Measurements from ENCODE around the gene APOBEC3B. TPM values are rescaled to one million over a fixed set of nuclear protein-coding genes. Genes with fewer than 3 reads are reported as not detected.
"Not testable (repeated sequence)": the region's sequence is repeated elsewhere in the genome, so short reads cannot be mapped to it uniquely, and the experiment has no call there.

APOBEC3B gene
- total RNA-seq, 4 donors from 2014 or later, result 1.7 to 5.1 (median 2.9) TPM; not detected in 1

- WGBS, 2 donors, result 91 to 100% methylated on average over 1 to 3 of the region's 3 CpGs
- H3K4me3 ChIP-seq (replicated peaks in 1 of 3), result no peak overlapping the region
- no peak for TF ChIP-seq POLR2A (IDR thresholded peaks at IDR 0.05)
- TF ChIP-seq, protein P1, sequence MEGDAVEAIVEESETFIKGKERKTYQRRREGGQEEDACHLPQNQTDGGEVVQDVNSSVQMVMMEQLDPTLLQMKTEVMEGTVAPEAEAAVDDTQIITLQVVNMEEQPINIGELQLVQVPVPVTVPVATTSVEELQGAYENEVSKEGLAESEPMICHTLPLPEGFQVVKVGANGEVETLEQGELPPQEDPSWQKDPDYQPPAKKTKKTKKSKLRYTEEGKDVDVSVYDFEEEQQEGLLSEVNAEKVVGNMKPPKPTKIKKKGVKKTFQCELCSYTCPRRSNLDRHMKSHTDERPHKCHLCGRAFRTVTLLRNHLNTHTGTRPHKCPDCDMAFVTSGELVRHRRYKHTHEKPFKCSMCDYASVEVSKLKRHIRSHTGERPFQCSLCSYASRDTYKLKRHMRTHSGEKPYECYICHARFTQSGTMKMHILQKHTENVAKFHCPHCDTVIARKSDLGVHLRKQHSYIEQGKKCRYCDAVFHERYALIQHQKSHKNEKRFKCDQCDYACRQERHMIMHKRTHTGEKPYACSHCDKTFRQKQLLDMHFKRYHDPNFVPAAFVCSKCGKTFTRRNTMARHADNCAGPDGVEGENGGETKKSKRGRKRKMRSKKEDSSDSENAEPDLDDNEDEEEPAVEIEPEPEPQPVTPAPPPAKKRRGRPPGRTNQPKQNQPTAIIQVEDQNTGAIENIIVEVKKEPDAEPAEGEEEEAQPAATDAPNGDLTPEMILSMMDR (IDR thresholded peaks at IDR 0.05), result no peak
These were observed 4.5 kb downstream of the APOBEC3B start for GRCh38 chr22:38986629-38987028.

GRCh38 chr22:38987171-38987895, 5.2 kb downstream of the APOBEC3B start:
- Histone ChIP-seq H3K27ac (no peak overlapping the region), H3K9me3 (no peaks in the 10 kb centered on the region), H3K4me1 (peaks cover 0 to 15% of the 10 kb centered on the region in 2 donors), H3K27me3 (no peaks in the 10 kb centered on the region), H3K36me3 (no peaks in the 10 kb centered on the region), H3K4me3 (replicated peaks in 1 of 3) (no peak overlapping the region)
- intact Hi-C loops (cut with DNase I), result loop anchor here (10.0 kb wide), 1 partner anchor 63 kb away; no protein-coding TSS in a partner anchor
- TF ChIP-seq, protein P1 (IDR thresholded peaks at IDR 0.05), result no peak
- no peak for TF ChIP-seq POLR2A (IDR thresholded peaks at IDR 0.05)
- no peak for DNase-seq
- 84% methylated on average over 8 of the region's 8 CpGs for WGBS, 2 donors

More at GRCh38 chr22:38986629-38987028, 4.5 kb downstream of the APOBEC3B start:
- no peak for DNase-seq
- intact Hi-C loops (cut with DNase I), result loop anchor here (10.0 kb wide), 1 partner anchor 62 kb away; no protein-coding TSS in a partner anchor
- H3K36me3 ChIP-seq, result no peaks in the 10 kb centered on the region
- no peak overlapping the region for H3K27ac ChIP-seq
- no peaks in the 10 kb centered on the region for H3K27me3 ChIP-seq
- H3K4me1 ChIP-seq, result peaks cover 0 to 21% of the 10 kb centered on the region in 2 donors
- no peaks in the 10 kb centered on the region for H3K9me3 ChIP-seq

- H3K9me3 ChIP-seq, result no peaks in the 10 kb centered on the region
- no peaks in the 10 kb centered on the region for H3K27me3 ChIP-seq
- intact Hi-C loops (cut with DNase I), result loop anchor here (10.0 kb wide), 1 partner anchor 65 kb away; no protein-coding TSS in a partner anchor
- TF ChIP-seq POLR2A (IDR thresholded peaks at IDR 0.05), result no peak
- TF ChIP-seq, protein P1 (IDR thresholded peaks at IDR 0.05), result no peak
- peaks cover 0 to 5% of the 10 kb centered on the region in 2 donors for H3K4me1 ChIP-seq
- H3K36me3 ChIP-seq, result no peaks in the 10 kb centered on the region
- H3K4me3 ChIP-seq (replicated peaks in 1 of 3), result no peak overlapping the region
- no peak overlapping the region for H3K27ac ChIP-seq
- DNase-seq, result no peak
- WGBS, 2 donors, result 95 to 97% methylated on average over 5 to 6 of the region's 6 CpGs
These were observed 7.3 kb downstream of the APOBEC3B start for GRCh38 chr22:38989466-38989865.

- DNase-seq, result peak; percentile 70 to 78
These were observed 10.8 kb downstream of the APOBEC3B start for GRCh38 chr22:38992871-38993371.

DNA sequence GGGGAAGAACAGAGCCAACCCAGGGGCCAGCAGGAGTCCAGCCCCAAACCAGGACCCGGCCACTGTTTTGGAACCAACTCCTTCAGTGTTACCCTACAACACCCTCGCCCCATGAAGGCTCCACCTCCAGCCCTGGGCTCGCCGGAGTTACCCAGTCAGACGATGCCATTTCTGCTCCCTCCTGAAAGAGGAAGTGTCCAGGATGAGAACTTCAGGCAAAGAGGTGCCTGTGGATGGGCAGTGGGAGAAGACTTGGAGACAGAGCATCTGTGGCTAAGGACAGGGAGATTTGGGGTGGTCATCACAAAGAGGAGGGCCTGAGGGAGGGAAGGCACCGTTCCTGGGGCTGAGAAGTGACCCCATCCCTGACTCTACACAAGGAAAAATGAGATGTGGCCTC, 14.0 kb downstream of the APOBEC3B start:
- no peaks in the 10 kb centered on the region for H3K36me3 ChIP-seq
- 64 to 75% methylated on average over 4 to 6 of the region's 6 CpGs for WGBS, 2 donors
- intact Hi-C loops (cut with DNase I), result no loop called here

More at GRCh38 chr22:38992871-38993371, 10.8 kb downstream of the APOBEC3B start:
- peak overlapping the region in 2 of 3 donors; percentile 41 to 68 for H3K27ac ChIP-seq
- H3K4me1 ChIP-seq; H3K4me3 ChIP-seq (replicated peaks in 1 of 3); H3K9me3 ChIP-seq; intact Hi-C loops (cut with DNase I); H3K36me3 ChIP-seq; H3K27me3 ChIP-seq: not testable (repeated sequence)
- WGBS, 2 donors, result 28 to 36% methylated on average over 8 to 10 of the region's 12 CpGs

More for the DNA sequence above, 14.0 kb downstream of the APOBEC3B start:
- no peak for TF ChIP-seq POLR2A (IDR thresholded peaks at IDR 0.05)
- TF ChIP-seq, protein P1 (IDR thresholded peaks at IDR 0.05), result no peak
- no peak for DNase-seq
- no peaks in the 10 kb centered on the region for H3K9me3 ChIP-seq
- no peak overlapping the region for H3K4me3 ChIP-seq (replicated peaks in 1 of 3)
- H3K27me3 ChIP-seq, result no peaks in the 10 kb centered on the region
- no peaks in the 10 kb centered on the region for H3K4me1 ChIP-seq
- no peak overlapping the region for H3K27ac ChIP-seq

Measured in thyroid gland (tissue), 4 donors.